Fibroblast of lung (primary cell): ENCODE results near the gene ACTL7A. TPM values are rescaled to one million over a fixed set of nuclear protein-coding genes. Genes with fewer than 3 reads are reported as not detected.

Experiments used
- DNase-seq, 2 donors: peaks; one replicate each; pipeline versions ENCODE4 v3.0.0 to v3.0.0-alpha.2; 2010; ENCODE audit warnings: low read depth in 2 of 2
- H2AFZ ChIP-seq: 2 replicates; pipeline ENCODE4 v1.5.1; 2012; ENCODE audit warnings: low read length, control low read depth, inconsistent platforms
- H3K27ac ChIP-seq: 2 replicates; pipeline ENCODE4 v1.5.1; 2011; ENCODE audit warnings: low read length, control low read depth; ENCODE audit not compliant: insufficient read depth
- H3K27me3 ChIP-seq: 2 replicates; pipeline ENCODE4 v1.5.1; 2011; ENCODE audit warnings: mild to moderate bottlenecking, low read length; ENCODE audit not compliant: control insufficient read depth, insufficient read depth
- H3K36me3 ChIP-seq: 2 replicates; pipeline ENCODE4 v1.5.1; 2011; ENCODE audit warnings: low read length; ENCODE audit not compliant: control insufficient read depth, insufficient read depth
- H3K4me1 ChIP-seq: 2 replicates; pipeline ENCODE4 v1.5.1; 2011; ENCODE audit warnings: low read length; ENCODE audit not compliant: control insufficient read depth, insufficient read depth; ENCODE audit errors: extremely low read depth
- H3K4me2 ChIP-seq: 2 replicates; pipeline ENCODE4 v1.5.1; 2011; ENCODE audit warnings: low read length, control low read depth; ENCODE audit not compliant: insufficient read depth; ENCODE audit errors: extremely low read depth
- H3K4me3 ChIP-seq, 4 experiments: fragments of 200-600 bp in 1 of 4; sonication (generic) in 1 of 4; replicated peaks in 1 of 4; 2 replicates each; pipeline ENCODE4 v1.5.1; 2011 to 2016; ENCODE audit warnings: low read length in 4 of 4, low read depth in 3 of 4, mild to moderate bottlenecking in 3 of 4, control low read depth in 2 of 4, inconsistent platforms in 1 of 4, mixed read lengths in 1 of 4; ENCODE audit not compliant: insufficient read depth in 1 of 4; ENCODE audit errors: control extremely low read depth in 1 of 4
- H3K79me2 ChIP-seq: 2 replicates; pipeline ENCODE4 v1.5.1; 2012; ENCODE audit warnings: mild to moderate bottlenecking, low read length, inconsistent platforms; ENCODE audit not compliant: control insufficient read depth, insufficient read depth
- H3K9ac ChIP-seq: 2 replicates; pipeline ENCODE4 v1.5.1; 2011; ENCODE audit warnings: mild to moderate bottlenecking, low read length, control low read depth; ENCODE audit not compliant: insufficient read depth
- H3K9me3 ChIP-seq: 2 replicates; pipeline ENCODE4 v1.5.1; 2012; ENCODE audit warnings: low read depth, low read length; ENCODE audit not compliant: control insufficient read depth, insufficient read depth
- H4K20me1 ChIP-seq: 2 replicates; pipeline ENCODE4 v1.5.1; 2011; ENCODE audit warnings: low read length; ENCODE audit not compliant: control insufficient read depth, insufficient read depth; ENCODE audit errors: extremely low read depth
- EZH2 ChIP-seq: IDR thresholded peaks from 2 replicates; pipeline ENCODE4 v1.5.1; 2012; ENCODE audit warnings: low read length, control low read depth, mild to moderate bottlenecking; ENCODE audit errors: missing control alignments
- polyA plus RNA-seq, 2 donors: library from polyadenylated mRNA; depleted of rRNA in 1 of 2; stranded (reverse) in 1 of 2; unstranded in 1 of 2; fragments of >200 nt; gene quantifications; 2 replicates each; pipeline ENCODE4 v1.2.1, GENCODE V29; 2011 to 2012; ENCODE audit warnings: missing spikeins in 1 of 2
- total RNA-seq: library from RNA; depleted of rRNA; stranded (reverse); fragments of >200 nt; gene quantifications from 2 replicates; pipeline ENCODE4 v1.2.1, GENCODE V29; 2014
- TF ChIP-seq, protein P1 (sequence below), 2 donors: IDR thresholded peaks in 1 of 2; conservative IDR thresholded peaks in 1 of 2; 1 replicate in 1 of 2; 2 replicates in 1 of 2; pipeline ENCODE4 v1.5.1; 2011 to 2012; ENCODE audit warnings: low read length in 2 of 2, control low read depth in 1 of 2, inconsistent platforms in 1 of 2, low read depth in 1 of 2, mild to moderate bottlenecking in 1 of 2

Gene ACTL7A
- total and polyA plus RNA-seq, 2 donors (not counting 1 experiment from before 2014, with no cell fraction given) = not detected

DNA sequence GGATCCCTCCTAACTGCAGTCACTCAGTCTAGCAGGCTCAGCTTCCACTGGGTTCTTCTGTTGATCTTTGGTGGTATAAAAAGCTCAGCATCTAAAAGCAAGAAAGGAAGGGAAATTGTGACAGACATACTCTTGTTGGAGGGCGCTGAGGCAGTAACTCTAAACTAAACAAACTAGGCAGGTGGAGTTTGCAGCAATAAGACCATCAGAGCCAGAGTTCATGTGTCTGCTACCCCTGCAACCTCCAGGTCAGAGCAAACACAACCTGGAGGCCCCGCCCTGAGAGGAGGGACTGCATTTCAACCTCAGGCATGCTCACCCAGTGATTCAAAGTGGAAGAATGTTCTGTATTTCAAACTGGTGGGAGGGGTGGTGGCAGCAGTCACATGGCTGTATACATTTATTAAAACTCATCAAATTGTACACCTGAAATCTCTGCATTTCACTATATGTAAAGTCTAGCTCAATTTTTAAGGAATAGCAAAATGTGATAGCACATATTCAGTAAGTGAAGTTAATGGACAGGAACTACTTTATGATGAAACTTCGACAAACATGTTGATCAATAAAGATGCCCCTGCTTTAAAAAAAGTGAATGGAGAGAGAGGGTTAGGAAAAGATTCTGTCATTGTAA is 7.1 kb downstream of the ACTL7A start:
- Histone ChIP-seq H3K9me3 (no peaks in the 10 kb centered on the region), H3K79me2 (no peaks in the 10 kb centered on the region), H3K36me3 (peaks cover 1% of the 10 kb centered on the region), H4K20me1 (no peaks in the 10 kb centered on the region), H3K9ac (no peak overlapping the region), H3K27me3 (no peaks in the 10 kb centered on the region), H3K4me3 (no peak overlapping the region), H3K4me2 (no peak overlapping the region), H3K27ac (no peak overlapping the region), H3K4me1 (no peaks in the 10 kb centered on the region), H2AFZ (no peak overlapping the region)
- TF ChIP-seq EZH2 = no peak
- TF ChIP-seq, protein P1, sequence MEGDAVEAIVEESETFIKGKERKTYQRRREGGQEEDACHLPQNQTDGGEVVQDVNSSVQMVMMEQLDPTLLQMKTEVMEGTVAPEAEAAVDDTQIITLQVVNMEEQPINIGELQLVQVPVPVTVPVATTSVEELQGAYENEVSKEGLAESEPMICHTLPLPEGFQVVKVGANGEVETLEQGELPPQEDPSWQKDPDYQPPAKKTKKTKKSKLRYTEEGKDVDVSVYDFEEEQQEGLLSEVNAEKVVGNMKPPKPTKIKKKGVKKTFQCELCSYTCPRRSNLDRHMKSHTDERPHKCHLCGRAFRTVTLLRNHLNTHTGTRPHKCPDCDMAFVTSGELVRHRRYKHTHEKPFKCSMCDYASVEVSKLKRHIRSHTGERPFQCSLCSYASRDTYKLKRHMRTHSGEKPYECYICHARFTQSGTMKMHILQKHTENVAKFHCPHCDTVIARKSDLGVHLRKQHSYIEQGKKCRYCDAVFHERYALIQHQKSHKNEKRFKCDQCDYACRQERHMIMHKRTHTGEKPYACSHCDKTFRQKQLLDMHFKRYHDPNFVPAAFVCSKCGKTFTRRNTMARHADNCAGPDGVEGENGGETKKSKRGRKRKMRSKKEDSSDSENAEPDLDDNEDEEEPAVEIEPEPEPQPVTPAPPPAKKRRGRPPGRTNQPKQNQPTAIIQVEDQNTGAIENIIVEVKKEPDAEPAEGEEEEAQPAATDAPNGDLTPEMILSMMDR (conservative IDR thresholded peaks at IDR 0.05 in 1 of 2, IDR thresholded peaks at IDR 0.05 in 1 of 2; ENCODE audit: low read depth in 1 of 2, low read length in 2 of 2) = no peak
- peak; percentile 20 to 61 for DNase-seq

DNA sequence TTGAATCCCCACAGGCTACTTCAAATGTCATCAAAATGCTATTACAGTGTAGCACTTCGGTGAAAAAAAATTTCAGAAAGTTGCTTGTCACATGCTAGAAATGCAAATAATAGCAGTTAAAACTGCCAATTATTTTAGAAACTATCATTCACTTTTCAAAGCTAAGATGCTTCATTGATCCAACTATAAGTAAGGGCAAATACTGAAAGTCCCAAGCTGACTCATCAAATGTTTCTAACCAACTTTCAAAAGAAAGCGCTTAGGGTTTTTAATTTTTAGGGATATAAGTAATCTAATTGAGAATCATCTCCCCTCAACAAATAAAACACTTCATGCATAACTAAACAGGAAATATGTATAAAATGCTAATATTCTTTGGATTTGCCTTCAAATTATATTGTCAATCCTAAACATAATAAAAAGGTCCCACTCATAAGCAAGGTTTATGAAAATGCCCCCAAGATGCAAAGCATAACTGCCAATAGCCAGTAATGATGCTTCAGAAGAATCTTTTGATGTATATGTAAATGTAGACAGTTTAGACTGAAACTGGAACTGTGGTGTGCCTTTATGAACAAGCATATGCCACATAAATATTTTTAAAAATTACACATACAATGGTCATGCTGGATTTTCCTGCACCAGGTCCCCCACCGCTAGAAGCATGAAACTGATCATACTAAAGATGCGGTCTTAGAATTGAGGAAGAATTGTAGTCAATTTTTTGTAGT is 12.2 kb downstream of the ACTL7A start:
- no peak for TF ChIP-seq EZH2
- TF ChIP-seq, protein P1 (conservative IDR thresholded peaks at IDR 0.05 in 1 of 2, IDR thresholded peaks at IDR 0.05 in 1 of 2; ENCODE audit: low read depth in 1 of 2, low read length in 2 of 2) = no peak
- no peak for DNase-seq
- H3K4me1 ChIP-seq = no peaks in the 10 kb centered on the region
- no peak overlapping the region for H3K4me3 ChIP-seq
- no peaks in the 10 kb centered on the region for H3K79me2 ChIP-seq
- H4K20me1 ChIP-seq = no peaks in the 10 kb centered on the region
- H3K4me2 ChIP-seq = no peak overlapping the region
- H3K9me3 ChIP-seq = no peaks in the 10 kb centered on the region
- no peak overlapping the region for H3K27ac ChIP-seq
- H3K9ac ChIP-seq = no peak overlapping the region
- no peaks in the 10 kb centered on the region for H3K27me3 ChIP-seq
- no peak overlapping the region for H2AFZ ChIP-seq
- peaks cover 7% of the 10 kb centered on the region for H3K36me3 ChIP-seq

DNA sequence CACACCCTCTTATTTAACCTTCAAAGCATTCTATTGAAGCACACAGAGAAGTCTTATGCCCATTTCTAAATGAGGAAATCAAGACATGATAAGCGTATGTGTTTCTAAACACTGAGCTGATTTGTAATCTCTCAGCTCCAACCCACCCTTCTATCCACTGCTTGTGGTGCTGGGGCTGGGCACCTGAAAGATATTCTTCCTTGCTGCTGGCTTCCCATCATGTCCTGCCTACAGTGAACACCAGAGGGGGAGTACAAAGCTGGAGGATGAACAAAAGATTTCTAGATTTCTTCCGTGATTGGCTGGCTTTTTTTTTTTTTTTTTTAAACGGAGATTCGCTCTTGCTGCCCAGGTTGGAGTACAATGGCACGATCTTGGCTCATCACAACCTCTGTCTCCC is 14.4 kb downstream of the ACTL7A start:
- Histone ChIP-seq H3K27me3 (no peaks in the 10 kb centered on the region), H3K4me2 (no peak overlapping the region), H3K4me3 (no peak overlapping the region), H4K20me1 (no peaks in the 10 kb centered on the region), H3K36me3 (peaks cover 13% of the 10 kb centered on the region), H3K9ac (no peak overlapping the region), H3K27ac (no peak overlapping the region), H3K9me3 (no peaks in the 10 kb centered on the region), H2AFZ (no peak overlapping the region), H3K4me1 (no peaks in the 10 kb centered on the region), H3K79me2 (no peaks in the 10 kb centered on the region)
- TF ChIP-seq, protein P1 (conservative IDR thresholded peaks at IDR 0.05 in 1 of 2, IDR thresholded peaks at IDR 0.05 in 1 of 2; ENCODE audit: low read depth in 1 of 2, low read length in 2 of 2) = no peak
- no peak for TF ChIP-seq EZH2
- DNase-seq = no peak
